Right lobe of liver (tissue), 6 donors: ENCODE results near the gene CHN2. TPM values are rescaled to one million over a fixed set of nuclear protein-coding genes. Genes with fewer than 3 reads are reported as not detected.

Experiments
- ATAC-seq, 4 donors: fragments of 200-7000 bp; cut with Tn5 transposase; one replicate each; pipeline ENCODE4 v1.9.1; 2020; ENCODE audit warnings: mild to moderate bottlenecking in 4 of 4, moderate library complexity in 4 of 4
- DNase-seq, 3 donors: peaks; one replicate each; pipeline ENCODE4 v3.0.0-alpha.2; 2020
- H3K27ac ChIP-seq, 3 donors: fragments of 200-600 bp; one replicate each; pipeline ENCODE4 v1.8.0; 2022
- H3K27me3 ChIP-seq, 2 donors: fragments of 200-600 bp; one replicate each; pipeline ENCODE4 v1.8.0; 2022
- H3K36me3 ChIP-seq, 4 donors: fragments of 200-600 bp; sonication (generic) in 1 of 4; one replicate each; pipeline versions ENCODE4 v1.5.1 to v1.8.0; 2017 to 2022; ENCODE audit warnings: control low read depth in 1 of 4
- H3K4me1 ChIP-seq, 4 donors: fragments of 200-600 bp; sonication (generic) in 1 of 4; one replicate each; pipeline versions ENCODE4 v1.5.1 to v1.8.0; 2017 to 2022; ENCODE audit warnings: control low read depth in 1 of 4
- H3K4me3 ChIP-seq, 3 donors: fragments of 200-600 bp; one replicate each; pipeline ENCODE4 v1.8.0; 2022
- H3K9me3 ChIP-seq, 4 donors: fragments of 200-600 bp; sonication (generic) in 1 of 4; one replicate each; pipeline versions ENCODE4 v1.5.1 to v1.8.0; 2017 to 2022; ENCODE audit warnings: control low read depth in 1 of 4
- CTCF ChIP-seq, 4 donors: fragments of 200-600 bp in 3 of 4; fragments of 450-650 bp in 1 of 4; IDR thresholded peaks; one replicate each; pipeline versions ENCODE4 v1.5.1 to v1.8.0; 2016 to 2022; ENCODE audit warnings: antibody characterized with exemption in 4 of 4, mild to moderate bottlenecking in 2 of 4
- POLR2A ChIP-seq: fragments of 450-650 bp; IDR thresholded peaks from one replicate; pipeline ENCODE4 v1.6.1; 2017; ENCODE audit warnings: antibody characterized with exemption, mild to moderate bottlenecking
- WGBS: methylation state at CpG from one replicate; pipeline ENCODE4 v1.1.6; 2018; ENCODE audit warnings: low coverage, low lambda C conversion rate; ENCODE audit not compliant: insufficient coverage; ENCODE audit errors: missing lambda C conversion rate; 5-methylcytosine and 5-hydroxymethylcytosine counted together
- intact Hi-C, 2 donors: fragments of 100-400 bp; cut with DNase I; formaldehyde crosslinking; loops; one replicate each; pipeline versions ENCODE4 v1.11.2 to v1.14.1; 2022
- total RNA-seq, 6 experiments: library from RNA; depleted of rRNA in 2 of 6; stranded (reverse); fragments of >200 nt in 2 of 6; fragmentation: NEBNext Ultra II Directional in 3 of 6; extraction: Animal tissue kit (Norgen Biotek cat#: 25700) in 3 of 6; gene quantifications; one replicate each; pipeline versions ENCODE4 v1.1.0 to v1.2.4, GENCODE V29; 2016 to 2023
- donor health status: DM: no; HTN: yes; CAD: no.
- donor health status: DM: no; HTN: no; CAD: no.
- donor health status: DM: no; HTN: no; CAD: no.
- donor health status: DM: no; HTN: yes; CAD: no.
- donor health status: DM: no; HTN: yes; CAD: no.

Gene CHN2
- total RNA-seq, 6 experiments from 2014 or later = 20.1 to 57.7 (median 31.5) TPM

- Histone ChIP-seq H3K4me1 (peaks cover 0 to 27% (median 2%) of the 10 kb centered on the region in 4 donors), H3K36me3 (no peaks in the 10 kb centered on the region), H3K4me3 (no peak overlapping the region), H3K9me3 (no peaks in the 10 kb centered on the region), H3K27ac (no peak overlapping the region), H3K27me3 (no peaks in the 10 kb centered on the region)
- 76% methylated on average over 3 of the region's 6 CpGs for WGBS
- intact Hi-C loops = no loop called here
- DNase-seq (no peak), ATAC-seq (no peak)
- TF ChIP-seq POLR2A = no peak
- no peak for TF ChIP-seq CTCF (IDR thresholded peaks at IDR 0.05)
These were observed 104.5 kb downstream of the CHN2 start for GRCh38 chr7:29299086-29299485.

GRCh38 chr7:29300026-29300480, 105.5 kb downstream of the CHN2 start:
- DNase-seq (no peak), ATAC-seq (peak in 2 of 4 donors; percentile 19 to 48)
- Histone ChIP-seq H3K36me3 (no peaks in the 10 kb centered on the region), H3K4me1 (peaks cover 0 to 27% (median 2%) of the 10 kb centered on the region in 4 donors), H3K27me3 (no peaks in the 10 kb centered on the region), H3K27ac (no peak overlapping the region), H3K4me3 (no peak overlapping the region), H3K9me3 (no peaks in the 10 kb centered on the region)
- WGBS = 40% methylated on average over 4 of the region's 4 CpGs
- intact Hi-C loops = no loop called here
- no peak for TF ChIP-seq POLR2A
- TF ChIP-seq CTCF (IDR thresholded peaks at IDR 0.05) = no peak

- Histone ChIP-seq H3K4me3 (no peak overlapping the region), H3K27me3 (no peaks in the 10 kb centered on the region), H3K27ac (no peak overlapping the region), H3K36me3 (no peaks in the 10 kb centered on the region), H3K4me1 (peaks cover 0 to 27% (median 2%) of the 10 kb centered on the region in 4 donors), H3K9me3 (no peaks in the 10 kb centered on the region)
- DNase-seq (no peak), ATAC-seq (no peak)
- WGBS = 65% methylated on average over 1 of the region's 1 CpG
- TF ChIP-seq POLR2A (no peak), CTCF (IDR thresholded peaks at IDR 0.05) (no peak)
- intact Hi-C loops = no loop called here
These were observed 106.1 kb downstream of the CHN2 start for GRCh38 chr7:29300649-29301048.

- peaks cover 0 to 12% (median 0%) of the 10 kb centered on the region in 4 donors for H3K4me1 ChIP-seq
- no peaks in the 10 kb centered on the region for H3K9me3 ChIP-seq
- DNase-seq (no peak), ATAC-seq (no peak)
- no peak for TF ChIP-seq POLR2A
- no peak for TF ChIP-seq CTCF (IDR thresholded peaks at IDR 0.05)
- intact Hi-C loops = no loop called here
- H3K4me3 ChIP-seq = no peak overlapping the region
- no peaks in the 10 kb centered on the region for H3K36me3 ChIP-seq
- H3K27me3 ChIP-seq = no peaks in the 10 kb centered on the region
- WGBS = 85% methylated on average over 9 of the region's 12 CpGs
- no peak overlapping the region for H3K27ac ChIP-seq
These were observed 108.3 kb downstream of the CHN2 start for GRCh38 chr7:29302666-29303395.
